Measurements from ENCODE around the gene PIM3.
"Not testable (repeated sequence)": the region's sequence is repeated elsewhere in the genome, so short reads cannot be mapped to it uniquely, and the experiment has no call there.

PIM3 gene

DNA sequence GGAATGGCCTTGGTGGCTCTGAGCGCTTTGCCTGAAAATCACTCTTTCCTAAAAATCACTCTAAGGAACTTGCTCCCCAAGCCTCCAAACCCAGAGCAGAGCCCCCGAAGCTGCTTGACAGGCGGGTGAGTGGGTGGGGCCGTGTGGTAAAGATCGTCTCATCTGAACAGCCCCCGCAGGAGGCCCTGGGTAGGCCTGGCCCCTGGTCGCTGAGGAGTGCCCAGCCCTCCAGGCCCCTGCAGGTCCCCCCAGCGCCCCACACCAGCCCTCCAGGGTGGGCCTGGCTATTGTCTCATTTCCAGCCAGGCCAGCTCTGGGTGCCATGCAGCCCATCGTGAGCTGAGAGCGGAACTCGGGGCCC, 17.2 kb upstream of the PIM3 start:
- DNase-seq (ENCODE audit: low read depth, low spot score) = no peak

DNA sequence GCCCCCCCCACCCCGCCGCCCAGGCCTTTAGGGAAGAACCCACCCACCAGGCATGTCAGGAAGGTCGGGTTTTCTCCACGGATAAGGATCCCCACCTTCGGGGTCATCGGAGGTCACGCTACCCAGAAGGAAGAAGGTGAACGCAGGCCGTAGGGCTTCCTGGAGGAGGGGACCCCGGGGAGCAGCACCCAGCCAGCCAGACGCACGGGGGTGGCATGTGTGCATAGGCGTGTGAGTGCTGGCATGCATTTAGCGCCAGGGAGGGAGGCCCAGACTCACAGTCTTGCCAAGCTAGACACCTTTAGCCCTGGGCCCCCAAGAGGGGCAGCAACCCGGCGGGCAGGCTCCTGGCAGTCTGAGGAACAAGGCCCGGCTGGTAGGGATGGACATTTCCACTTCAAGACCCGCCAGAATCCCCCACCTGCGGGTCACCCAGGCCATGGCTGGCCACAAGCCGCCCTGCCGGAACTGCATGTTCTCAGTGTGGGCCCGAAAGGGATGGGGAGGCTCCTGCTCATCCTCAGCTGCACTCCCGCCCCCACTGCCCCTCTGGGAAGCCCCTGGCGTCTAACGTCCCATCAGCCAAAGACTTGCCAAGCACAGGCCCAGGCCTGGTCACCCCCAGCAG, 16.7 kb upstream of the PIM3 start:
- no peak for DNase-seq (ENCODE audit: low read depth, low spot score)

DNA sequence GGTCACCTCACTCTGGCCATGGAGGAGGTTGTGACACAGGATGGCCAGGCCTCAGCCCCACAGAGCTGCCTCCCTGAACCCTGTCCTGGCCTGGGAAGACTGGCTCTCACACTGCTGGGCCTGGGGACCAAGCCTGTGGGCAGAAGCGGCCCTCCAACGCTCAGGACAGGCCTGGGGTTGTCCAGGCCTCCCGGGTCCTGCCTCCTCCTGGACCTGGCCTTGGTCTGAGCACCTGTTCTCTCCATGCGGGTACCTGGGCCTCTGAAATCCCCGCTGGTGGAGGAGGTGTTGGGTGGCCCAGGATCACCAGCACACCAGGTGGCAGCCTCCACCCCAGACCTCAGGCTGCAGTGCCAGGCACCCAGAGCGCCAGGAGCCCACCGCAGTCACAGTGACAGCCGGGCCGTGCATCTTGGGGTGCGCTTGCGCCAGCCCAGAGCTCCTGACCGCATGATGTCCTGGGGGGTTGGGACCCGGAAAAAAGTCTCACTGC, 16.1 kb upstream of the PIM3 start:
- no peak for DNase-seq (ENCODE audit: low read depth, low spot score)

GRCh38 chr22:49945042-49945794, 15.4 kb upstream of the PIM3 start:
- not testable (repeated sequence) for DNase-seq (ENCODE audit: low read depth, low spot score)

DNA sequence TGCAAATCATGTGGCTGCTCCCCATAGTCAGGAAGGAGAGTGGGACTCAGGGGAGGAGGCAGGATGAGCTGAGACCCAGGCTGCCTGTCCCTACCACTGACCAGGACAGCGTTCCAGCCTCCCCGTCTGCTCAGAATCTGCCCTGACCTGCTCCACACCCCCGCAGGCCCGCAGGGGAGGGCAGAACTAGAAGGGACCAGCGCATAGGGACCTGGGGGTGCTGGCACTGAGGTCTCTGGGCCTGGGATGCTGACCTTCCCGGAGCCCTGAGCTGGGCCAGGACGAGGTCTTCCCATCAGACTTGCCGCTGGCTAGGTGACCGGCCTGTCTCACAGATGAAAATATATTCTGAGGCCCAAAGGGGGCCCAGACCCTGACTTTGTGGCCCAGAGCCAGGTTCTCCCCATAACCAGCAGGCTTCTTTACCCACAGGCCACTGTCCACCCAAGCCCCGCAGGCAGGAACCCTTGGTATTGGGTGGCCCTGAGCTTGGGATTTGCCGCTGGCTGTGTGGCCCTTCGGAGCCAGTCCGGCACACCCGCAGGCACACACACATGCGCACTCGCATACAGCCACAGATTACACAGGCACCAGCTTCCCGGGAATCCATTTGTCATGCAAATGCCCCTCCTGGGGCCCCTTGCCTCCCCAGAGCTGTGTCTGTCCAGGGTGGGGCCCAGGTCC, 13.8 kb upstream of the PIM3 start:
- DNase-seq (ENCODE audit: low read depth, low spot score) = peak; percentile 39

GRCh38 chr22:49947296-49947622, 13.3 kb upstream of the PIM3 start:
- no peak for DNase-seq (ENCODE audit: low read depth, low spot score)

DNA sequence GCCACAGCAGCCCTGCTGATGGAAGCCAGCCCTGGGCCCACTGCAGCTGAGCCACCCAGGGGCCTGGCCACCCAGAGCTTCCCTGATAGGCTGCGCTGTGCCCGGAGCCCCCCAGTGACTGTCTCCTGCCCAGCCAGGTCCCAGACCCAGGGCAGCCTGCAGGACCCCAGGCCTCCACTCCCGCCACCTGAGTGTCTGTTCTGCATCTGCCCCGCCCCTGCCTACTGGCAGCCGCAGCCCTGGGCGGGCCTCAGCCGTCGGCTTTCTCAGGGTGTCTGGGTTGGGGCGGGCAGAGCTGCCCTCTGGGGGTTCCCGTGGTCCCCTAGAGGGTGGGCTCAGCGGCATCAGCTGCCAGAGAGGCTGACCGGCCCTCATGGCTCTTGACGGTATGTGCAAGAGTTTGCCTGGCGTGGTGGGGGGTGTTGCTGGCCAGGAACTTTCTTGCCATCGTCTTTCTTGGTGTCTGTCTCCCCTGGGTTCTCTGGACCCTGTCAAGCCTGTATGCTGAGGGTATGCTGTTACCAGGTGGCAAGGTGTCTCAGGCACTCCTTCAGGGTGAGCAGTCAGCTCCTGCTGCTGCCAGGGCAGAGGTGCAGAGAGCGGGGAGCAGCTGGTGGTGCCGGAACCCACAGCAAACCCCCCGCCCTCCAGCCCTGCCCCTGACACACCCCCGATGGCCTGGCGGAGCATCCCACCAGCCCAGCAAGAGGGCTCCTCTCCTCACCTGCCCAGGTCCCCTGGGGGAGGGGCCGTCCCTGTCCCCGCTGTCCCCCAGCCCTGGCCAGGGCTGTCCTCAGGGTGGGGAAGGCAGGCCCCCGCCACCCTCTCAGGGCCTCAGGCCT, 12.2 kb upstream of the PIM3 start:
- DNase-seq (ENCODE audit: low read depth, low spot score) = no peak

DNA sequence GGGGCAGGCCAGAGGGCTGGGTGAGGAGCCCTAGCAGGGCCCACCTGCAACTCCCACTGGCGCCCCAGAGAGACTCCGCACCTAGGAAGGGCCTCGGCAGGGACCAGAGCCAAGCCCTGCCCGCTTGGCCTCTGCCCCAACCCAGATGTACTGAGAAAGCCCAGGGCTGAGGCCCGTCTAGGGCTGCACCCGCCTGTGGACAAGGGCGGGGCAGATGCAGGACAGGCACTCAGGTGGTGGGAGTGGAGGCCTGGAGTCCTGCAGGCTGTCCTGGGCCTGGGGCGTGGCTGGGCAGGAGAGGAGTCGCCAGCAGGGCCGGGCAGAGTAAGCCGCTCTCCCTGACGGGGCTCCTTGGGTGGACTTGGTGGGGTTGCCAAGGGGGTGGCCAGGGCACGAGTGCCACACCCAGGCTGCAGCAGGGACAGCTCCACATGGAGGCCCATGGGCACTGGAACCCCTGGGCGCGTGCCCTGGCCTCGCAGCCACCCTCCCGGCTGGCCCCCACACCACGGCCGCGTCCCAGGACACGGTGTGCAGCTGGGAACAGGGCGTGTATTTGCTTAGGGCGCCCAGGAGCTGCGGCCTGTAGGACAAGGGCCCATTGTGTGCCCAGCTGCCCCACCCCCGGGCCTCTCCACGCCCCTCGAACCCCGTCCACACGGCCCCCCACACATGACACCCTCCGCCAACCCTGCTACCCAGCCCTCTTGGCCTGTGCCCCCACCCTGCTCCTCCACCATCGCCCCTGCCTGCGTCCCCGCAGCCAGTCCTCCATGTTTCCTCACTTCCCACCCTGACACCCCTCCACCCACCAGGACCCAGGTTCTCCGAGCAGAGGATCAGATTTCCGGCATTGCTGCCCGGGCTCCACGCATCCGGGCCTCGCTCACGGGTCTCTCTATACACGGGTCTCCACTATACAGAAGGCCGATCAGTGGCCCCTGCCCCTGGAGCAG, 11.3 kb upstream of the PIM3 start:
- no peak for DNase-seq (ENCODE audit: low read depth, low spot score)

DNA sequence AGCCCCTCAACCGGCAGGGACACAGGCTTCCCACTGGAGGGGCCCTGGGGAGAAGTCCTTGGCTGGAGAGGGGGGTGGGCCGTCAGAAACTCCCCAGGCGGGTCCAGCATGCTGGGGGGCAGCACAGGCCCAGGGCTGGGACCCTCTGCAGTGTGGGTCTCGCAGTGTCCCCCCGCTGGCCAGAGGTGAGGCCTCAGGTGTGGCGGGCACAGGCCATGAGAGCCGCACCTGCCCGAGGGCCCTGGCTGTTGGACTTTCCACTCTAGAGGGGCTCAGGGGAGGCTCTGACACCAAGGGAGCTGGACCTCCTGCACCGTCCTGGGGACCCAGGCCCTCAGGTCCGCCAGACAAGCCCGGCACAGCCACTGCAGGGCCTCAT, 10.7 kb upstream of the PIM3 start:
- DNase-seq (ENCODE audit: low read depth, low spot score) = no peak

DNA sequence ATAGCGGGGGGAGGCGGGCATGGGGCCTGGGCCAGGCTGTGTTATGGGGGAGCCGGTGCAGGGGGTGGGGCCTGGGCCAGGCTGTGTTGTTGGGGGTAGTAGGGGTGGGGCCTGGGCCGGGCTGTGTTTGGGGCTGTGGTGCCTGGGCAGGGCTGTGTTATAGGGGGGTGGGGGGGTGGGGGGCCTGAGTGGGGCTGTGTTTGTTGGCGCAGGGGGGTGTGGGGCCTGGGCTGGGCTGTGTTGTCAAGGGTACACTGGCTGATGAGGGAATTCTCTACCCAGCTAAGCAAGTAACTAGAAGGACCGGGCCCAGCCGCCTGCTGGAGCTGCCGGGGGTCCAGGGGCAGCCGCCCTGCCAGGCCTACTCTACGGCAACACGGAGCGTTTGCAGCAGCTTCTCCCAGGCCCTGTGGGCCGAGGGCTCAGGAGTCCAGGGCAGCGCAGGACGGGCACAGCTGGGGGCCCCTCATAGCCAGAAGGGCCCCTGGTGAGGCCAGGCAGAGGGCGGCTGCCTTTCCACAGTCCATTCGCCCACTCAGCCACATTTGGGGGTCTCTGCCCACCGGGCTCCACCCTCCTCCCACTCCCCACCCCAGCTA, 10.1 kb upstream of the PIM3 start:
- DNase-seq (ENCODE audit: low read depth, low spot score) = no peak

DNA sequence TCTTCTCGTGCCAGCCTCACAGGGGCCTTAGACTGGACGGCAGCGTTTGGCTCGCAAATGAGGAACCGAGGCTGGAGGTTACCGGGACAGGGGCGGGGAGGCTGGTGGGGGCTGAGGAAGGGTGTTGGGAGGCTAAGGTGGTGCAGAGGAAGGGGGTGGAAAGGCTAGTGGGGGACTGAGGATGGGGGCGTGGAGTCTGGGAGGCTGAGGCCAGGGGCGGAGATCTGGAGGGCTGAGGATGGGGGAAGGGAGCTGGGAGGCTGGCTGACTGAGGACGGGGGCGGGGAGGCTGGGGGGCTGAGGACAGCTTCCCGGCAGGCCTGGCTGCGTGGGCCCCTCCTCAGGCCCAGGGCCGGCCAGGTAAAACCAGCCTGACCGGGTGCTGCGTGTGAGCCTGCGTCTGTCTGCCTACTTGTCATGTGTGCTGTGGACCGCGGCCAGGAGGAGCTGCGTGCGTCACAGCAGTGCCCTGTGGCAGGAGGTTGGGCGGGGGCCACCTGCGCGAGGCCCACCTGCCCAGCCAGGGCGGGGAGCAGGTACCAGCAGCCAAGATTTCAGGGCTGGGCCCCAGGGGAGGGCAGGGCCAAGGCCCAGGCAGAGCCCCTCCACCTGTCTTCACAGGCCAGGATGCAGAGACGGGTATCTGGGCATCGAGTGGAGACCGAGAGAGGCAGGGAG, 9.4 kb upstream of the PIM3 start:
- peak; percentile 52 for DNase-seq (ENCODE audit: low read depth, low spot score)

GRCh38 chr22:49951678-49951985, 8.9 kb upstream of the PIM3 start:
- DNase-seq (ENCODE audit: low read depth, low spot score) = no peak

GRCh38 chr22:49951986-49952896, 8.3 kb upstream of the PIM3 start:
- peak; percentile 86 for DNase-seq (ENCODE audit: low read depth, low spot score)

DNA sequence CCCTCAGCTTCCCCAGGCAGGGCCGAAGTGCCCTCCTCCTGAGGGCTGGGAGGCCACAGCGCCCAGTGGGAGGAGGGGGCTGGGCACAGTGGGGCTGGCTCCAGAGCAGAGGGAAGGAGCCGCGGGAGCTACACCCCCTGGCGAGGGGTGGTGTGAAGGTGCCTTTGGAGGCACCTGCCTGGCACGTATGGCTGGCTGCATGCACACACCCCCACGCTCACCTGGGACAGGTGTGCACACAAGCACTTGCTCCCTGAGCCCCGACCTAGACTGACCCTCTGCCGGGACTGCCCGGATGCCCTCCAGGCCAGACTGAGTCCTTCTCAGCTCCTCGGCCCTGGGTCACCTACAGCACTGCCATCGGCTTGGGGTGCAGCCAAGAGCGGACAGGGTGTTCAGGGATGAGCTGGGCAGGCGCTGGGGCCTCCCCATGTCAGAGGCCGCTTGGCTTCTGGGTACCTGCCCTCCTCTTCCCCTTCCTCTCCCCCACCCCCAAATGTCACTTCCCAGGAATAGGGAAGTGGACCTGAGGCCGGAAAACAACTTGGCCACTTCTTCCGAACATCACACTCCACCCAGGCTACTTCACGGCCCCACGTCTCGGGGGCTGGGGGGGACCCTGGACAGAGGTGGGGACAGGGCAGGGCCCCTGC, 7.4 kb upstream of the PIM3 start:
- no peak for DNase-seq (ENCODE audit: low read depth, low spot score)

DNA sequence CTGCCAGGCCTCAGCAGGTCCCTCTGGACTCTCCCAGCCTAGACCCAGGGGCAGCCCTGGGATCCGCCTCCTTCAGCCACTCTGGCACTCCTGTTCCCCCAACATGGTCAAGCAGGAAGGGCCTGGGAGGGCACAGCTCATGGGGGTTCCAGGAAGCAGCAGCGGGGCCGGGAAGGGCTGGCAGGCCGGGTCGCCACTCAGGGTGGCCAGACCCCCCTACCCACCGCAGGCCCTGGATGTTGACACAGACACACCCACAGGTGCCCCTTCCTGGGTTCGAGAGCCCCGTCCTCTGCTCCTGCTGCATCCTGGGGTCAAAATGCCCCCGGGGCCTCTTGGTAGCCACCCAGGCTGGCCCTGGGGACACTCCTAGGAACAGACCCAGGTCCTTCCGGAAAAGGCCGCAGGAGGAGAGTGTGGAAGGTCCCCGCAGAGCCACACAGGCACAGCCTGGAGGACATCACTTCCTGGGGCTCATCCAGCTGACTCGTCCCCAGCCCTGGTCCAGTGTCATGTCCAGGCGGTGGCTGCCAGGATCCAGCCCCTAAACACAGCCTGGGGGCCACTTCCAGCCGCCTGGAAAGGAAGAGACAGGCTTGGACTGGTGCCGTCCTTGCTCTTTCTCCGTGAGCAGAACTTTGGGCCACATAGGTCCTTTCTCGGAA, 6.8 kb upstream of the PIM3 start:
- no peak for DNase-seq (ENCODE audit: low read depth, low spot score)

DNA sequence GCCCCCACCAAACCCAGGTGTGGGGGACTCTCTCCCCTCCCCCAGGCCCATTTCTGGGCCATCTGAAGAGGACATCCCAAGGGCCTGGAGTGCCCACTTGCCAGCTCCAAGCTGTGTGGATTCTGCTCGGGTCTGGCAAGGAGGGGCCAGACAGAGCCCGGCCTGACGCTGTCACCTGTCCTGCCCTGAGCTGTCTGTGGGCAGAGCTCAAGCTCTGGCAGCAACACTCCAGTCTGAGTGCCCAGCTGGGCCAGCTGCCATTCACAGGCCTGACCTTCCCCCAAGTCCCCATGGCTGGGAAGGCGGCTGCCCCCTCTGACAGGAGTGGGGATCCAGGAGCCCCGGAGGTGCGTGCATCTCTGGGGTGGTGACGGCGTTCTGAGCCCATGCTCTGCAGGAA, 6.2 kb upstream of the PIM3 start:
- no peak for DNase-seq (ENCODE audit: low read depth, low spot score)

DNA sequence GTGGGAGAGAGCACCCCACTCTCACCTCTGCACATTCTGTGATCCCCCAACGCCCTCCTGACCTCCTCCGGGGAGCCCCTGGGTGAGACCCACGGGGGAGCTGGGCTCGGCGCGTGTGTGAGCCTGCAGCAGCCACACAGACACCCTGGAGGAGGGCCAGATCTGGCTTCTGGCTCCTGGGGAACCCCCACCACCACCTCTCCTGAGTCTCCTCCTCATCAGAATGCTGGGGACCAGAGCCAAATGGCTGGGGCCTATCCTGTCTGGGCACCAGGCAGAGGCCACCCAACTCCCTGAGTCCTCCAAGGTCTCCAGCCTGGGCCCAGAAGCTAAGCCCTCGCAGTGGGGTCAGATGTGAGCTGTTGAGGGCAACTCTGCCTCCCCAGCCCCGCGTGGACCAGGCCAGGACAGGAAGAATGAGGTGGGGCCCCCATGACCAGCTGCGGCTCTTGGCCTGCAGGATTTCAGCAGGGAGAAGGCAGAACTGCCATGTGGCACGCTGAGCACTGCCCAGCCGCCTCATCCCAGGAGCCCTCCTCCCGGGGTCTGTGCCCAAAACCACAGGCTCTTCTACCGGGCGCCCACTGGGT, 5.5 kb upstream of the PIM3 start:
- DNase-seq (ENCODE audit: low read depth, low spot score) = no peak
